Kidney glomerular epithelial cell (primary cell): ENCODE data around the gene MYLIP.

Experiments
- DNase-seq: peaks from one replicate; lab custom pipeline; 2025; lab: John Stamatoyannopoulos, UW

MYLIP gene

DNA sequence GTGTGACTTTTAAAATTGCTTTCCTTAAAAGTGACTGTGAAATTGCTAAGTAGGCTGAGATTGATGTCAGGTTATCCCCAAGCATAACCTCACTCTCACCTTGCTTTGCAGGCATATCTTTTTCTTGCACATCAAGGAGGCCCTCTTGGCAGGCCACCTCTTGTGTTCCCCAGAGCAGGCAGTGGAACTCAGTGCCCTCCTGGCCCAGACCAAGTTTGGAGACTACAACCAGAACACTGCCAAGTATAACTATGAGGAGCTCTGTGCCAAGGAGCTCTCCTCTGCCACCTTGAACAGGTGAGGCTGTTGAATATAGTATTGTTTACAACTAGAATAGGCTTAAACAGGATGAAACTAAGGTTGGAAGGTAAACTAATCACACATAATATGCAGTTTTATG lies 12.6 kb downstream of the MYLIP start:
- DNase-seq: no peak

- no peak for DNase-seq
Measured at GRCh38 chr6:16145038-16145437, 16.2 kb downstream of the MYLIP start.

GRCh38 chr6:16146028-16146427 lies 17.1 kb downstream of the MYLIP start:
- no peak for DNase-seq

DNA sequence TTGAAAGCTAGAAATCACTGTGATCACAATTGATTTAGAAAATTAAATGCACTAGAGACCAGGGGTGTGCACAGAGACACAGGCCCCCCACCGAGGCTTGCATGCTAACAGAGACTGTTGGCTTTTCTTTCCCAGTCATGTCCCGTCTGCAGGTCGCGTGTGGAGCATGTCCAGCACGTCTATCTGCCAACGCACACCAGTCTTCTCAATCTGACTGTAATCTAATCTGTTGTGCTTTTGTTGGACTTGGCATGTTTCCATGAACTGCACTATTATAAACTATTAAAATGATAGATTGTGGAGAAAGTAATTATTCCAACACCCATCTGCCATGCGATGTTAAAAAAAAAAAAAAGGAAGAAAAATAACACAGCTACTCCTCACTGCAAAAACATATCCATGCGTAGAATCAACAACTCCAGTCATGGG lies 17.7 kb downstream of the MYLIP start:
- no peak for DNase-seq

GRCh38 chr6:16148498-16148897 lies 19.6 kb downstream of the MYLIP start:
- peak; percentile 85 for DNase-seq

GRCh38 chr6:16149305-16149704 lies 20.4 kb downstream of the MYLIP start:
- DNase-seq: no peak

DNA sequence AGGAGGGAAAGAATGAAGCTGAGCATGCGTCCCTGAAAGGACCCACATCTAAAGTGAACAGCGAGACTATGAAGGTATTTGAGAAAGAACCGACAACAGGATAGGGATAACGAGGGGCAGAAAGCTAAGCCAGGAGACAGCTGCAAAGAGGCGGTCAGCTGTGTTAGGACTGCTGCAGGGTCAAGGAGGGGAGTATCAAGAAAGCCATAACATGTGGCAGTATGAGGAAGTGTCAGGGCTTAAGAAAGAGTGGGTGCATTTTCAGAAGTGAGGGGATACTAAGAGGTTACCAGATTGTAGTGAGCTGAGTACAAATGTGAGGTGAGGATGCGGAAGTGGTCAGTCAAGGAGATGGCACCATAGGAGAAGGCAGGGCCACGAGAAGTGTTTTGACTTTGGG lies 21.2 kb downstream of the MYLIP start:
- DNase-seq: no peak

DNA sequence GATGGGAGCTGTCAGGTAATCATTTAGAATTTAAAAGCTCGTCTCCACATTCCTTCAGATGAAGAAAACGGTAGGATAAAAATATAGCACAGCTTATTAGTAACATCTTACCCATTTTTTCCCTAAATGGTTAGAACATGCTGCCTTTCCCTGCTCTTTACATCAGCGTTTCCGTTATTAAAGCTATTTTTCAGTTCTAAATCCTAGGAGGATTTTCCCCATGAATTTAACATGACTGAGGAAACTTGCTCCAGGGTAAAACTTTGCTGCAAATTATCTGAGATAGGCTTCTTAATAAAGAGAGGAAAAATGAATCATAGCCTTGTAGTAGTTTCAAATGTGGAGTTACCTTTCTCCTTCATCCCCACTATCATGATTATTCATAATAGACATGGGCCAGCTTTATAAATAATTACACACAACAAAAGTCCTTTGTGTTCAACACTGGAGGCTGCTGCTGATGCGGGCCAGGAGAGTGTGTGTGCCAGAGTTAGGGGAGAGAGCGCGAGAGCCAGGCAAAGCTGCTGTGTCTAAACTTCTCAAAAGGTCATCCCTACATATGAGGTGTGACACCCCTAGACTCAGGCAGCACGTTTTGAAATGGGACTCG lies 24.4 kb downstream of the MYLIP start:
- no peak for DNase-seq

DNA sequence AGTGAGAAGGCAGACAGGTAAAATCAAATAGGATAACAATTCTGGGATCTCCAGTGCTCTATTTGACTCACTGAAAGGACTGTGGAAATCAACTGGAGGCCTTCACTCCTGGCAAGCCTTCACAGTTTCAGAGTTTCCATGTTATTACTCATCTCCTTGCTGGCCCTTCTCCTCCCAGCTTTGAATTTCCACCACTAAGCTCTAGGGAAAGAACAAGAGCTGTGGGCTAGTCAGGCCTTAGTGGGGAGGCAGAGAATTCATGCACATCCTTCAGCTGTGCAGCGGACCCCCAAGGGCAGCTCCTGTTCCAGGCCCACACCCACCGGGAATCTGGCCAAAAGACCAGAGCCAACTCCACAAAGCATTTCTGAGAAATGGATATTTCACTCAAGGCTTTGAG lies 26.0 kb downstream of the MYLIP start:
- DNase-seq: no peak

DNA sequence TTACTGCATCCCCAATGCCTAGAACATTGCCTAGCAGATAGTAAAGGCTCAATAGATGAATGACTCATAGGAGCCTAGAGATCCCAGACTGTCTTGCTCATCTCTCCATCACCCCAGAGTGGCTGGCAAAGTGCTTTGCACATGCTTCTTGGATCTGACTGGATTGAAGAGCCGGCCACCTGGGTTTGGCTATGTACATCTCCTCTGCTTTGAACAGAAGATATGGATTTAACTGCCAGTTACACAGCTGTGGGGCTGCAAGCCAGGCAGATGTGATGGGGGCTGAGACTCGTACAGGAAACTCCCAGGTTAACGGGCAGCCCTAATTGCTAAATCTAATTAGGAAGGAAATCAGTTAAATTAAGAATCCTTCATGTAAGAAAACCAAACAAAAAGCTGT lies 28.6 kb downstream of the MYLIP start:
- DNase-seq: no peak

- no peak for DNase-seq
Measured at GRCh38 chr6:16157909-16158308, 29.0 kb downstream of the MYLIP start.

DNA sequence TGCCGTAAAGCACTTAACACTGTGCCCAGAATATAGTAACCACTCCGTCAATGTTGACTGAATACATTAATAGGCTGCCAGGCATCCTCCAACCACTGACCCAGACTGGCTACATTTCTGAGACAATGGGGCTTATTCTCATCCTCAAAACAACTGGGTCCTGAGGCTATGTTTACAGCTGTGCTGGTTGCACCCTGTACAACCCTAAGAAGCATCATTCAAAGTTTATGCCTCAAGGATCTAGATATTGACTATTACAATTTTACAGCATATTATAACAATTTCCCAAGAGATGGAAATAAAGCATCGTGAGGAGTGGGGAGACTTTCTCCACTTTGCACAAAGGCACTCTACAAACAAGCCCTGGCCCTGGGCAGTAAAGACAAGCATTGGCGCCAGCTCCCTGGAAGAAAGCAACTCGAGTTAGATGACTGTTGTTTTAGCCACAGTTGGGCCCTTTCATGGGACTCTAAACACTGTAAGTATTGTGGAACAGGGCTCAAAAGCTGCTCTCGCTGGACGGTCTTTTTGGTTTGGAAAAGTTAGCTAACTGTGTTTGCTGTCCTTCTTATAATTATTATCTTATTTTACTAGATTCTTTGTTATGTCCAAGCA lies 30.2 kb downstream of the MYLIP start:
- DNase-seq: no peak

DNA sequence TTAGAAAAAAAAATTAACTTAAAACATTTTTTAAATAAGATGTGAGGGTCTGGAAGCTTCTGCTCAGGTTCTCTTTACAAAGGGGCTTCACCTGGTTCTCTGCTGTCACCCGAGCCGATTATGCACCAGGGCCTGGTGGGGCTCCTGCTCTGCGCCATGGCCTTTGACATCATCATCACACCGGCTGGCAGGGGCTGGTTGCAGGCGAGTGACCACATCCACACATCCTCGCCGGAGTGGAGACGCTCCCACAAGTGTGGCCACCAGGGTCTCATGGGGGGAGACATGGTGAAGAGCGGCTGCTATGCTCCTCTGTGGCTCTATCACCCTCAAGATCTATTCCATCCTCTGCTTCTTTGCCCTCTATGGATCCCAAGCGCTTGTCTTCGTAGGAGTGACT lies 31.9 kb downstream of the MYLIP start:
- DNase-seq: no peak

DNA sequence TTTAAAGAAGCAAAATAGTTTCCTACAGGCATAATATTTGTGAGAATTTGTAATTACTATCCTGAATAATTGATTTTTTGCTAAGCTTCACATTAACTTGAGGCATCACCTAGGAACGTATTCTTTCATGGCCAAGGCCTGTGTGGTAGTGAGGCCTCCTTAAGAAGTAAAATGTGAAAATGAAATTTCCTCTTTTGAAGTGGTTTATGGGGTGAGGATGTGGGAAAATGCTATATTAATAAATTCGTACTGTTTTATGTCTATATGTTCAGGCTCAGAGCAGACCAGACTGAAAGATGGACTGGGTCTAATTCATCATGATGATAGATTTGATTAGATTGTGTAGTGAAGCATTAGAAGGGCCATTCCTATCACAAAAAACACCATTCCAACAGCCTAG lies 33.1 kb downstream of the MYLIP start:
- DNase-seq: no peak

DNA sequence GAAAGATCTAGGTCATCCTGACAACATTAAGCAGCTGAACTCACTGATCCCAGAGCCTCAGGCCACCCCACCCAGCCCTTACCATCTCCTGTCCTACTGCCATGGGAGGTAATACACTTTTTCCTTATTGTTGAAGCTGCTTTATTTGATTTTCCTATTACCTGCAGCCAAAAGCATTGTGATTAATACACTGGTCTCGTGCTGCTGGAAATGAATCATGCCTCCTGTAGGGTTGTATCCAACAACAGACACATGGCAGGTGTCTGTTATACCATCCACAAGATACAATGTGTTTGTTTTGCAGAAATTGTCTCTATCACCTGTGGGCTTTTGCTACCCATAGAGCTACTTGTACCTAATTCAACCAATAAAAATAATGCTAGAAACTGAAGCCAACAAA lies 34.2 kb downstream of the MYLIP start:
- no peak for DNase-seq

GRCh38 chr6:16163535-16164300 lies 34.8 kb downstream of the MYLIP start:
- DNase-seq: peak; percentile 36

- no peak for DNase-seq
Measured at GRCh38 chr6:16165641-16166040, 36.8 kb downstream of the MYLIP start.

- no peak for DNase-seq
Measured at GRCh38 chr6:16166871-16167608, 38.2 kb downstream of the MYLIP start.

DNA sequence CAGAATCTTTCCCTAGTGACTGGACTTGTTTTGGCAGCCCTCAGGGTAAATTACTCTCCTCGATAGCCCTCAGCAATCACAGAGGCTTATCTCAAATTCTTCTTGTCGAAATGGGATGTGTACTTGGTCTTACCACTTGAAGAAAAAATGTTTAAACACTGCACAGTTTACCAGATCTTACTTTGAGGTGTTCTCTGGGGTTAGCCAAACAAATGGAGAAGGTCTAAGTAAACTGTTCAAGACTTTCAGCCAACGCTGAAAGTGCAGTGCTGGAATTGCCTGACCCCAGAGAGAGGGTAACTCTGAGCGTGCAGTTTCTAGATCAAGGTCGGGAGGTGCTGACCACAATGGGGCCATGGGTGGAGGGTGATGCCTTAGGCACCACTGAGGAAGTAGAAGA lies 39.2 kb downstream of the MYLIP start:
- no peak for DNase-seq

DNA sequence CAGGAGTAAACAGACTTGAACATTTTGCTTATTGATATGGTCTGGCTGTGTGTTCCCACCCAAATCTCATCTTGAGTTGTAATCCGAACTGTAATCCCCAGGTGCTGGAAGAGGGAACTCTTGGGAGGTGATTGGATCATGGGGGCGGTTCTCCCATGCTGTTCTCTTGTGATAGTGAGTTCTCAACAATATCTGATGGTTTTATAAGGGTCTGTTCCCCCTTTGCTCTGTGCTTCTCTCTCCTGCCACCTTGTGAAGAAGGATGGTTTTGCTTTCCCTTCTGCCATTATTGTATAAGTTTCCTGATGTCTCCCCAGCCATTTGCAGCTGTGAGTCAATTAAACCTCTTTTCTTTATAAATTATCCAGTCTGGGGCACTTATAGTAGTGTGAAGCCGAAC lies 40.0 kb downstream of the MYLIP start:
- DNase-seq: peak; percentile 60

DNA sequence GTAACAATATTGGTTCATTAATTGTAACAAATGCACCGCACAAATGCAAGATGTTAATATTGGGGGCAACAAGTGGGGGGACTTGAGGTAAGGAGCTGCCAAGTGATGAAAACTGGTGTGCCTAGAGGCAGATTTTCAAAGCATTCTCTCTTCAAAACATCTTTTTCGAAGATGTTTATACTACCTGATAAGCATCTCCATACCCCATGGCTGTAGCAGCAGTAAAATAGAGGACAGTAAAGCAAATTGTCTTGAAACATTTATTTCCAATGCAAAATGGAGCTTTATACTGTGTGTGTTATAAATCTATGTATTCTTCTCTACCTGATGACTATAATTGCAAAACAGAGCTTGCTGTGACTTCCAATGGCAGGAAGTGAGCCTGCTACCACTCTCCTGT lies 42.5 kb downstream of the MYLIP start:
- DNase-seq: no peak

GRCh38 chr6:16173167-16173940 lies 44.5 kb downstream of the MYLIP start:
- no peak for DNase-seq
